Motor neuron (in vitro differentiated cells): ENCODE results near the gene SCN5A. TPM values are rescaled to one million over a fixed set of nuclear protein-coding genes. Genes with fewer than 3 reads are reported as not detected.

Experiments
- ATAC-seq, 8 experiments: fragments of 200-7000 bp; cut with Tn5 transposase; replicated peaks in 6 of 8; 2 replicates each; pipeline ENCODE4 v1.8.0; 2021; ENCODE audit warnings: mild to moderate bottlenecking in 8 of 8, moderate library complexity in 8 of 8
- H3K27ac ChIP-seq, 2 donors: fragments of 250-450 bp; sonication (Bioruptor Pico); 2 replicates each; pipeline ENCODE4 v1.9.0; 2021; ENCODE audit warnings: antibody characterized with exemption in 2 of 2, mild to moderate bottlenecking in 2 of 2, moderate library complexity in 1 of 2
- H3K4me1 ChIP-seq, 2 donors: fragments of 250-450 bp; sonication (Bioruptor Pico); replicated peaks in 1 of 2; 2 replicates each; pipeline ENCODE4 v1.6.1; 2021; ENCODE audit warnings: antibody characterized with exemption in 2 of 2, mild to moderate bottlenecking in 2 of 2, moderate library complexity in 1 of 2
- H3K4me3 ChIP-seq, 5 donors: fragments of 250-450 bp; sonication (Bioruptor Pico); 2 replicates each; pipeline ENCODE4 v1.9.0; 2021; ENCODE audit warnings: antibody characterized with exemption in 5 of 5, mild to moderate bottlenecking in 5 of 5, moderate library complexity in 4 of 5
- WGBS, 10 experiments: fragments of 450-650 bp; shearing (Covaris generic); methylation state at CpG; one replicate each; pipeline ENCODE4 v1.0.0; 2022; 5-methylcytosine and 5-hydroxymethylcytosine counted together
- in situ Hi-C, 9 experiments: fragments of 400-800 bp; cut with MboI; loops; one replicate each; pipeline ENCODE4 v1.15.0; 2021; ENCODE audit warnings: low sequenced_read_pairs in 9 of 9, low pct_unique_long_range_greater_than_20kb in 2 of 9; ENCODE audit not compliant: unreplicated experiment in 9 of 9
- total RNA-seq, 8 experiments: library from RNA; unstranded; fragments of 300-600 nt; gene quantifications; 2 replicates each; pipeline versions ENCODE4 v1.2.3 to v1.2.4, GENCODE V29; 2022

Gene SCN5A
- total RNA-seq, 8 experiments from 2014 or later, result 0.11 to 2.8 (median 0.58) TPM

DNA sequence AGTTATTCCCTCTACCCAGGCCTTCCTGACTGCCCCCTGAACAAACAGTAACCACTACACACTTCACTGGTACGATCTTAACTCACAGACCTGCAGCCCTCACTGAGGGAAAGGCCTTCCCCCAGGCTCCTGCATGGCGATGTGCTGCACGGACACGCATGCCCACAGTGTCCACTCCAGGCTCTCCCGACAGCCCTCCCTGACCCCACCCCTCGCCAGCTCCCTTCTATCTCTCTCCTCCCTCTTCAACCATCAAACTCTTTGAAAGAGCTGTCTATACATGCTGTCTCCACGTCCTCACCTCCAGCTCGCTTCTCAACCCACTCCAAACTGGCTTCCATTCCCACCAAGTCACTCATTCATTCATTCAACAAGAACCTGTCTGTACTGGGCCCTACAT lies 3.9 kb downstream of the SCN5A start:
- 17 to 67% (median 46%) methylated on average over 1 to 4 of the region's 8 CpGs; no CpG with 5 or more reads in 5 of the 10 experiments for WGBS, 10 experiments
- ATAC-seq, result no peak
- Histone ChIP-seq H3K4me1 (peaks cover 5 to 7% of the 10 kb centered on the region in 2 donors), H3K27ac (no peak overlapping the region), H3K4me3 (no peak overlapping the region)
- in situ Hi-C loops, result loop anchor here in 3 of 9 experiments (25.0 kb wide), 1 partner anchor 108 kb away; no protein-coding TSS in a partner anchor

DNA sequence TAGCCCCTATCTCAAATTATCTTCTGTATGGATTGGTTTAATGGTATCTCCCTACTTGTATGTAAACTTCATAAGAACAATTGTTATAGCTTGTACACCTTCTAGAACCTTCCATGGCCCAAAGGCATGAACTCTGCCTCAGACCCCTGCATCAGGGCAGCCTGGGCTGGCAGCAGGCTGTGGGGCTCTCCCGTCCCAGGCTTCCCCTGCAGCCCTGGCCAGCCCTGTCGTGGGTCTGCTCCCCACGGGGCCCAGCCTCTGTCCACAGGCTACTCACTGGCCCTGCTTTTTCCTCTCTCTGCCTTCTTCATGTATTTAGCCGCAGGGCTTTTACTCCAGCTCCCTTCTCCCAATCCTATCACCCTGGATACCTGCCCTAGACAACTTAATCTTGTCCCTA lies 4.4 kb downstream of the SCN5A start:
- Histone ChIP-seq H3K4me3 (no peak overlapping the region), H3K27ac (no peak overlapping the region), H3K4me1 (peaks cover 5 to 7% of the 10 kb centered on the region in 2 donors)
- 31 to 63% (median 50%) methylated on average over 1 to 4 of the region's 4 CpGs; no CpG with 5 or more reads in 2 of the 10 experiments for WGBS, 10 experiments
- ATAC-seq, result no peak
- in situ Hi-C loops, result loop anchor here in 3 of 9 experiments (25.0 kb wide), 1 partner anchor 108 kb away; no protein-coding TSS in a partner anchor

DNA sequence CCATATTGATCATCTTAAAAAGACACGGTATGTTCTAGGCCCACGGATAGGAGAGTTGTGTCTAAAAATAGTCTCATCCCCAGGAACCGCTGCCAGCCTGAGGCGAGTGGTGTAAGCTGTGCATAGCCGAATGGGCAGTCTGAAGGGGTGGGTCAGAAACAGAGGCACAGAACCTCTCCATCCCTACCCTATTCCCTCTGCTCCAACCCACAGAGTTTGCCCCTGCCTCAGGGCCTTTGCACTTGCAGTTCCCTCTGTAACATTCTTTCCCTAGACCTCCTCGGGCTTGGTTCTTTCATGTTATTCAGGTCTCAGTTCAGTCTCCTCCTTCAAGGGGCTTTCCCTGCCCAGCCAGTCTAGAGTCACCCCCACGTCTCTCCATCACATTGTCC lies 4.8 kb downstream of the SCN5A start:
- in situ Hi-C loops, result loop anchor here in 3 of 9 experiments (25.0 kb wide), 1 partner anchor 107 kb away; no protein-coding TSS in a partner anchor
- H3K4me3 ChIP-seq, result no peak overlapping the region
- no peak overlapping the region for H3K27ac ChIP-seq
- no peak for ATAC-seq
- H3K4me1 ChIP-seq, result peaks cover 5 to 7% of the 10 kb centered on the region in 2 donors
- WGBS, 10 experiments, result 47 to 94% (median 80%) methylated on average over 1 to 5 of the region's 7 CpGs; no CpG with 5 or more reads in 3 of the 10 experiments

DNA sequence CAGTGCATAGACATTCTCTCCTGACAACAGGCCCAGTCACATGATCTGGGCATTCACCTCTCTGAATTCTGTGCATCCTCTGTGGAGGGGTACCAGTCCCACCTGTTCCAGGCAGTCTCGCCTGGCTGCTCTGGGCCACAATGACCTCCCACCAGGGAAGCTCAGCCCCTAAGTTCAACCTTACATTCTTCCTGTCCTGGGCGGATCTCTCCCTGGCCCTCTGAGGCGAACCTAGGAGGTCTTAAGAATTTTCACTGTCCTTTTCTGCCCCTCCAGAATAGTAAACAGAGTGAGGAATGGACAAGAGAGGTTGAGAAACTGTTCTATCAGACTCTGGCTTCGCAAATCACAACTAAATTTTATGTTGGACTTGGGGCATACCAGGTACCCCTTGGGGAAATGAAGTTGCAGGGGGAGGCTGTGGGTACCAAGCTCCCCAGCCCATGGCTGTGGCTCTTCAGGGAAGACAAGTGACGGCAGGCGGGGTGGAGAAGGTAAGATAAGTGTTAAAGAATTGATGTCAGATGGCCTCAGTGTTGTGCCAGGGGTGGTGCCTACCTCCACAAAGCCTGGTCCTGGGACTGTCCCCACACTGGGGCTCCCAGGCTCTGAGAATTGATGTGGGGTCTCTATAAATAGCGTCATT lies 5.3 kb downstream of the SCN5A start:
- in situ Hi-C loops, result loop anchor here in 3 of 9 experiments (25.0 kb wide), 1 partner anchor 107 kb away; no protein-coding TSS in a partner anchor
- no peak overlapping the region for H3K27ac ChIP-seq
- H3K4me1 ChIP-seq, result peaks cover 5 to 7% of the 10 kb centered on the region in 2 donors
- WGBS, 10 experiments, result 58 to 100% (median 80%) methylated on average over 1 to 4 of the region's 7 CpGs; no CpG with 5 or more reads in 4 of the 10 experiments
- ATAC-seq, result no peak
- H3K4me3 ChIP-seq, result no peak overlapping the region

DNA sequence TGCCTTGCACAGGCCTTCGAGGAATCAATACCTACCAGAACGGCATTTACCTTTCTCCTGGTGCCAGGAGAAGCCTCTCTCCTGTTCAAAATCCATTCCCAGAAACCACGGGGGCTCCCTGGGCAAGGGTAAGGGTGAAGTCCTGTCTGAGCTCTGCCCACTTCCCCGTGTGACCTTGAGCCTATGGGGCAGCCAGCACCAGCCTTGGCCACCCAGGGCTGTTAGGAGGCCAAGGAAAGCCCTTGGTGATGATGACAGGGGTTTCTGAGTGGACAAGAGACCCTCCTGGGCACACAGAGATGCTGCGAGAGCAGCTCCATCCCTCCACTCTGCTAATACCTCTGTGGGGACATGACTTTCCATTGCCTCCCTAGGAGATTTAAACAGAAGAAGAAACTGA lies 5.9 kb downstream of the SCN5A start:
- ATAC-seq, result no peak
- in situ Hi-C loops, result loop anchor here in 3 of 9 experiments (25.0 kb wide), 1 partner anchor 106 kb away; no protein-coding TSS in a partner anchor
- Histone ChIP-seq H3K4me1 (peaks cover 5 to 7% of the 10 kb centered on the region in 2 donors), H3K4me3 (no peak overlapping the region), H3K27ac (no peak overlapping the region)
- WGBS, 10 experiments, result 66 to 80% methylated on average over 3 to 4 of the region's 5 CpGs; no CpG with 5 or more reads in 8 of the 10 experiments

DNA sequence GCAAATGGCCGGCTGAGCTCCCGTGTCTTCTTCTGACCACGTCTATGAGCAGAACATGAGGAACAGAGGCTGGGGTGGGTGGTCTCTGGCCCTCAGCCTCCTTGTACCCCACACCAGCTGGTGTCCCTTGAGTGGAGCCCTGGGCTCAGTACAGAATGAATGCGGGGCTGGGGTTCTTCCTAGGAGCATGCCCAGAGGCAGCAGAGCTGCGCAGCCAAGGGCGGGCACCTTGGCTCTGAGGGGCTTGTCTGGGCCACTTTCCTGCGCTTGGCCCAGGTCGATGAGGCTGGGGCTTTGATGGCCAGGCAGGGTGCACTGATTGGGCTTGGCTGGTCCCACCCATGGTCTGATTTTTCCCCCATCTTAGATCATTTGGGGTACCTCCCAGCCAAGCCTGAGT lies 6.4 kb downstream of the SCN5A start:
- in situ Hi-C loops, result loop anchor here in 3 of 9 experiments (25.0 kb wide), 1 partner anchor 106 kb away; no protein-coding TSS in a partner anchor
- ATAC-seq, result no peak
- Histone ChIP-seq H3K4me3 (no peak overlapping the region), H3K4me1 (peaks cover 5 to 7% of the 10 kb centered on the region in 2 donors), H3K27ac (no peak overlapping the region)
- 31 to 37% methylated on average over 2 to 5 of the region's 8 CpGs; no CpG with 5 or more reads in 8 of the 10 experiments for WGBS, 10 experiments

DNA sequence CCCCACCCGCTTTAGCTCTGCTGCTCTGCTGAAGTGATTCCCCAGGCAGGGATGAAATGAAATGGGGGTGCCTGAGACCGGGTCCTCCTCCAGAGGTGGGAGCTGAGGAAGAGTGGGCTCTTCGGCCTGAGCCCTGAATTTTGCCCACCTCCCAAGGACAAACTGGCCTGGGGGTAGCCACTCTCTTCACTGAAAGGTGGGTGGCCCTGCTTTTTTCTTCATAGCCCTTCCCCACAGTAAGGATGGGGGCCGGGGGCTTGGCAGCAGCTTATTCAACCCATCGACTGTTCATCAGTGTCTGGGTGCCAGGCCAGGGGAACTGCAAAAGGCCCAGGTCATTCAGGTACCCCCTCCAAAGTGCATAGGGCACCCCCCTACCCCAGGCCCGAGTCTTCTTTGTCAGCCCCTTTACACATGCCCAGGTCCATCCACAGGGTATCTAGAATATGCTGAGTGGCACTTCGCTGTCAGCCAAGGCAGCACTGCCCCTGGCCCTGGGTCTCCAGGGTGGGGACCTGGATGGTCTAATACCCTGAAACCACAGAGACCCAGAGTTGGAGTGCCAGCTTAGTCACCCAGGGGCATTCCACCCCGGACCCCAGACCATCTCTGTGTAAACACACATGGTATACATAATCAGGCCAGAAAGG lies 7.9 kb downstream of the SCN5A start:
- H3K4me3 ChIP-seq, result no peak overlapping the region
- WGBS, 10 experiments, result 0 to 37% (median 20%) methylated on average over 1 to 4 of the region's 8 CpGs; no CpG with 5 or more reads in 5 of the 10 experiments
- peaks cover 5 to 7% of the 10 kb centered on the region in 2 donors for H3K4me1 ChIP-seq
- H3K27ac ChIP-seq, result no peak overlapping the region
- no peak for ATAC-seq
- in situ Hi-C loops, result loop anchor here in 3 of 9 experiments (25.0 kb wide), 1 partner anchor 104 kb away; no protein-coding TSS in a partner anchor

DNA sequence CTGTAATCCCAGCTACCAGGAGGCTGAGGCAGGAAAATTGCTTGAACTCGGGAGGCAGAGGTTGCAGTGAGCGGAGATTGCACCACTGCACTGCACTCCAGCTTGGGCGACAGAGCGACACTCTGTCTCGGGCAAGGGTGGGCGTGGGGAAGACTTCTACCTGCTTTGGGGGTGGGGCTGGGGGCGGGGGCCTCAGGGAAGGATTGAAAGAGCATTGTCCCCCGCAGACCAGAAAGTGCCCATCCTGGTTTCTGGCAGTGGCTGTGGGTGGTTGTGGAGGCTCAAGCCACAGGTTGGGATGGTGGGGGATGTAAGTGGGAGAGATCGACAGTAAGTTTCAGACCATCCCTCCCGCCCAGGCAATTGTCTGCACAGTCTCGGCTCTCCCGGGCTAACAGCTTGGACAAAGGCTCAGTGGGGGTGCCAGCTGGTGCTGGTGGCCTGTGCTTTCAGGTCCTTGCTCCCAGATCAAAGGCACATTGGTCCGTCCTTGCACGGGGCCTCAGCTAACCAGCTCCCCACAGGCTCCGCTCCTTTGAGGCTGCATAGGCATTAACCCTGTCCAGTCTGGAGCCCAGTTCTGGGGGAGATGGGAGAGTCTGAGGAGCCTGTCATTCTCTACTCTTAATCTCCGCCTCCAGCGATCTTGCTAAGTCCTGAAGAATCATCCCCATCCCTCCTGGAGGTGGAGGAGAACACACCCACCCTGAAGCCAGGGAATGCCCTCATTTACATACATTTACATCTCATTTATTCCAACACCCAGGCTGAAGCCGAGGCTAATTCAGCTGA lies 8.6 kb downstream of the SCN5A start:
- 0 to 20% (median 0%) methylated on average over 1 to 3 of the region's 18 CpGs; no CpG with 5 or more reads in 4 of the 10 experiments for WGBS, 10 experiments
- peaks cover 5 to 7% of the 10 kb centered on the region in 2 donors for H3K4me1 ChIP-seq
- no peak overlapping the region for H3K27ac ChIP-seq
- no peak overlapping the region for H3K4me3 ChIP-seq
- in situ Hi-C loops, result loop anchor here in 3 of 9 experiments (25.0 kb wide), 1 partner anchor 104 kb away; no protein-coding TSS in a partner anchor
- peak; percentile 61 to 92 (median 84) for ATAC-seq

DNA sequence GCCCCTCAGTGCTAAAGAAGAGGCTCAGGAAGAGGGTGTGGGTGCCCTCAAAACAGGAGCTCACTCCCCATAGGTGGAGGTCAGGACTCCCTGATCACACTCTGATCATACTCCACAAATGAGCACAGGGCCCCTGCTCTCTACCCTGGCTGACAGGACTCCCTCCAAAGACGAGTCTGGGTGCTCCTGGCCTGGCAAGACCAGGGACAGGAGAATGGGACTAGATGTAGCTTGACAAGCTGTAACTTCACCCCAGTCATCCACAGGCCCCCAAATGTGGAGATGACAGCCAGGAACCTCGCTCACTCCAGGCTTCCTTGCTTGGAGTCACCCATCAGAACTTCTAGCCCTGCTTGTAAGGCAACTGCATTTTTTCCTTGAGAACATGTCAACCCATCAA lies 11.1 kb downstream of the SCN5A start:
- 57 to 100% (median 60%) methylated on average over 1 to 2 of the region's 2 CpGs; no CpG with 5 or more reads in 6 of the 10 experiments for WGBS, 10 experiments
- in situ Hi-C loops, result loop anchor here in 3 of 9 experiments (25.0 kb wide), 1 partner anchor 101 kb away; no protein-coding TSS in a partner anchor
- Histone ChIP-seq H3K27ac (no peak overlapping the region), H3K4me3 (no peak overlapping the region), H3K4me1 (peaks cover 5 to 7% of the 10 kb centered on the region in 2 donors)
- peak in 3 of 8 experiments; percentile 5 to 22 (median 18) for ATAC-seq

DNA sequence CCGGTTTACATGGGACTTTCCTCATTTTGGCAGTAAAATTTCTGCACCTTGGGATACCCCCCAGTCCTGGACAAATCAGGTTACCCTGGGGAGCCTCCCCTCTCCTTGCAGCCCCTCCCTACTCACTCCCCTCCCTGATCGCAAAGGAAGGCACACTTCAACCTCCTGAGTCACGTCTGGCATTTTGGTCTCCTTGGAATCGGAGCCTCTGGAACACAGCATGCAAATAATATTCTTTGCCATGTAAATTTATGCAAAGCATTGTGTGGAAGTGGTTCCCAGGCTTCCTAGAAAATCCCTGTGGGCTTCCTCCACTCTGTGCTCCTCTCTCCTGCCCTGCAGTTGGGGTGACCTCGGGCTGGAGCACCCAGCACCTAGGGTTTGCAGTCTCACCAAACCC lies 11.6 kb downstream of the SCN5A start:
- WGBS, 10 experiments, result 0 to 11% (median 4%) methylated on average over 1 to 4 of the region's 5 CpGs; no CpG with 5 or more reads in 6 of the 10 experiments
- in situ Hi-C loops, result loop anchor here in 3 of 9 experiments (25.0 kb wide), 1 partner anchor 101 kb away; no protein-coding TSS in a partner anchor
- ATAC-seq, result peak in 6 of 8 experiments; percentile 12 to 86 (median 63)
- Histone ChIP-seq H3K27ac (no peak overlapping the region), H3K4me1 (peaks cover 5 to 7% of the 10 kb centered on the region in 2 donors), H3K4me3 (no peak overlapping the region)

DNA sequence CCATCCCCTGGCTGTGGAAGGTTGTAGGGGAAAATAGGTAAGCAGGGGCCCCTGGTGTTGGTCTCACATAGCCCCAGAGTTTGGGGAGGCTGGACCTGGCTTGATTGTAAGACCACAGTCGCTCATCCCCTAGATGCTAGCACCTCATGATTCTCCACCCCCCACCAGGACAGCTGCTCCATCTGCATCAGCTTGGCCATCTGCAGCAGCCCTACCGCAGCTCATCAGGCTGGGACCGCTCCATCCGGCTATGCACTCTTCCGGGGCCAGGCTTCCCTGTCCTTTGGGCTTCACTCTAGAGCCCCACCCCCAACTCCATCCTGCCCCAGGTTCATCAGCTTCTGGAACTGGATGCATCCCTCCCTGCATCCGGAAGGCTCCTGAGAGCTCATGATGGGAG lies 12.6 kb downstream of the SCN5A start:
- H3K4me3 ChIP-seq, result no peak overlapping the region
- ATAC-seq, result no peak
- in situ Hi-C loops, result loop anchor here in 3 of 9 experiments (25.0 kb wide), 1 partner anchor 100 kb away; no protein-coding TSS in a partner anchor

DNA sequence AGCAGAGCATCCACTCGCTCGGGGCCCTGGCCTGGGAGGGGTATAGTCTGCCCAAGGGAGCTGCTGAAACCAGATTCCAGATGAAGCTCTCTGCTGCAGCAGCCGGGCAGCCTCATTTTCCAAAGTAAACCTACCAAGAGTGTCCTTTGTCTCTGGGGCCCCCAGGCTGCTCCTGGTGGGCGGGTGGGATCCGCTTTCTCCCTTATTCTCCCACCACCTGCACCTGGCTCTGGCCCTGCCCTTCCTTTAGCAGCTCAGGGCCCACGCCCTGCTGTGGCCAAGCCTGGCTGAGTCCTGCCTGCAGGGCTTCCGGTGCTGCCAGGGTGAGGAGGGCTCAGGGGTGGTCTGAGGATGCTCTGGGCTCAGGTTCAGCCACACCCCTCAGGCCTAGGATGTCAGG lies 13.0 kb downstream of the SCN5A start:
- 45 to 82% (median 80%) methylated on average over 1 to 2 of the region's 7 CpGs; no CpG with 5 or more reads in 6 of the 10 experiments for WGBS, 10 experiments
- H3K4me3 ChIP-seq, result no peak overlapping the region
- ATAC-seq, result no peak
- in situ Hi-C loops, result loop anchor here in 3 of 9 experiments (25.0 kb wide), 1 partner anchor 99 kb away; no protein-coding TSS in a partner anchor
- peaks cover 3 to 5% of the 10 kb centered on the region in 2 donors for H3K4me1 ChIP-seq
- H3K27ac ChIP-seq, result no peak overlapping the region

More for the DNA sequence above, 12.6 kb downstream of the SCN5A start:
- Histone ChIP-seq H3K27ac (no peak overlapping the region), H3K4me1 (peaks cover 5 to 7% of the 10 kb centered on the region in 2 donors)
- WGBS, 10 experiments, result 80 to 82% methylated on average over 2 to 4 of the region's 6 CpGs; no CpG with 5 or more reads in 8 of the 10 experiments
